GM12892 (cell line): ENCODE measurements around the gene NUP210L.
"Not testable (repeated sequence)": the region's sequence is repeated elsewhere in the genome, so short reads cannot be mapped to it uniquely, and the experiment has no call there.

Source experiments
- POLR2A ChIP-seq: IDR thresholded peaks from 2 replicates; pipeline ENCODE4 v1.6.1; 2011; ENCODE audit warnings: low read depth, low read length, control low read depth
- POLR2AphosphoS5 ChIP-seq: IDR thresholded peaks from 2 replicates; pipeline ENCODE4 v1.6.1; 2011; ENCODE audit warnings: low read depth, low read length, control low read depth

- not testable (repeated sequence) for TF ChIP-seq POLR2A, POLR2AphosphoS5
Measured at GRCh38 chr1:154047436-154047835, 107.4 kb downstream of the NUP210L start.
